Fibroblast of lung (primary cell): ENCODE measurements around the gene COTL1. TPM values are rescaled to one million over a fixed set of nuclear protein-coding genes. Genes with fewer than 3 reads are reported as not detected.

Experiments used
- DNase-seq, 2 donors: peaks; one replicate each; pipeline versions ENCODE4 v3.0.0 to v3.0.0-alpha.2; 2010; ENCODE audit warnings: low read depth in 2 of 2
- H2AFZ ChIP-seq: 2 replicates; pipeline ENCODE4 v1.5.1; 2012; ENCODE audit warnings: low read length, control low read depth, inconsistent platforms
- H3K27ac ChIP-seq: 2 replicates; pipeline ENCODE4 v1.5.1; 2011; ENCODE audit warnings: low read length, control low read depth; ENCODE audit not compliant: insufficient read depth
- H3K27me3 ChIP-seq: 2 replicates; pipeline ENCODE4 v1.5.1; 2011; ENCODE audit warnings: mild to moderate bottlenecking, low read length; ENCODE audit not compliant: control insufficient read depth, insufficient read depth
- H3K36me3 ChIP-seq: 2 replicates; pipeline ENCODE4 v1.5.1; 2011; ENCODE audit warnings: low read length; ENCODE audit not compliant: control insufficient read depth, insufficient read depth
- H3K4me1 ChIP-seq: 2 replicates; pipeline ENCODE4 v1.5.1; 2011; ENCODE audit warnings: low read length; ENCODE audit not compliant: control insufficient read depth, insufficient read depth; ENCODE audit errors: extremely low read depth
- H3K4me2 ChIP-seq: 2 replicates; pipeline ENCODE4 v1.5.1; 2011; ENCODE audit warnings: low read length, control low read depth; ENCODE audit not compliant: insufficient read depth; ENCODE audit errors: extremely low read depth
- H3K4me3 ChIP-seq, 4 experiments: fragments of 200-600 bp in 1 of 4; sonication (generic) in 1 of 4; replicated peaks in 1 of 4; 2 replicates each; pipeline ENCODE4 v1.5.1; 2011 to 2016; ENCODE audit warnings: low read length in 4 of 4, low read depth in 3 of 4, mild to moderate bottlenecking in 3 of 4, control low read depth in 2 of 4, inconsistent platforms in 1 of 4, mixed read lengths in 1 of 4; ENCODE audit not compliant: insufficient read depth in 1 of 4; ENCODE audit errors: control extremely low read depth in 1 of 4
- H3K79me2 ChIP-seq: 2 replicates; pipeline ENCODE4 v1.5.1; 2012; ENCODE audit warnings: mild to moderate bottlenecking, low read length, inconsistent platforms; ENCODE audit not compliant: control insufficient read depth, insufficient read depth
- H3K9ac ChIP-seq: 2 replicates; pipeline ENCODE4 v1.5.1; 2011; ENCODE audit warnings: mild to moderate bottlenecking, low read length, control low read depth; ENCODE audit not compliant: insufficient read depth
- H3K9me3 ChIP-seq: 2 replicates; pipeline ENCODE4 v1.5.1; 2012; ENCODE audit warnings: low read depth, low read length; ENCODE audit not compliant: control insufficient read depth, insufficient read depth
- H4K20me1 ChIP-seq: 2 replicates; pipeline ENCODE4 v1.5.1; 2011; ENCODE audit warnings: low read length; ENCODE audit not compliant: control insufficient read depth, insufficient read depth; ENCODE audit errors: extremely low read depth
- CTCF ChIP-seq, 2 donors: IDR thresholded peaks in 1 of 2; conservative IDR thresholded peaks in 1 of 2; 1 replicate in 1 of 2; 2 replicates in 1 of 2; pipeline ENCODE4 v1.5.1; 2011 to 2012; ENCODE audit warnings: low read length in 2 of 2, control low read depth in 1 of 2, inconsistent platforms in 1 of 2, low read depth in 1 of 2, mild to moderate bottlenecking in 1 of 2
- EZH2 ChIP-seq: IDR thresholded peaks from 2 replicates; pipeline ENCODE4 v1.5.1; 2012; ENCODE audit warnings: low read length, control low read depth, mild to moderate bottlenecking; ENCODE audit errors: missing control alignments
- polyA plus RNA-seq, 2 donors: library from polyadenylated mRNA; depleted of rRNA in 1 of 2; stranded (reverse) in 1 of 2; unstranded in 1 of 2; fragments of >200 nt; gene quantifications; 2 replicates each; pipeline ENCODE4 v1.2.1, GENCODE V29; 2011 to 2012; ENCODE audit warnings: missing spikeins in 1 of 2
- total RNA-seq: library from RNA; depleted of rRNA; stranded (reverse); fragments of >200 nt; gene quantifications from 2 replicates; pipeline ENCODE4 v1.2.1, GENCODE V29; 2014

COTL1 gene
- total and polyA plus RNA-seq, 2 donors (not counting 1 experiment from before 2014, with no cell fraction given), result 103 to 192 TPM

- Histone ChIP-seq H3K27me3 (no peaks in the 10 kb centered on the region), H4K20me1 (no peaks in the 10 kb centered on the region), H2AFZ (no peak overlapping the region), H3K9ac (no peak overlapping the region), H3K27ac (no peak overlapping the region), H3K4me1 (no peaks in the 10 kb centered on the region), H3K36me3 (peaks cover 15% of the 10 kb centered on the region), H3K79me2 (no peaks in the 10 kb centered on the region), H3K9me3 (no peaks in the 10 kb centered on the region), H3K4me2 (no peak overlapping the region), H3K4me3 (no peak overlapping the region)
- no peak for TF ChIP-seq CTCF (conservative IDR thresholded peaks at IDR 0.05 in 1 of 2, IDR thresholded peaks at IDR 0.05 in 1 of 2; ENCODE audit: low read depth in 1 of 2, low read length in 2 of 2)
- TF ChIP-seq EZH2, result no peak
- no peak for DNase-seq
Measured at GRCh38 chr16:84562174-84562815, 55.6 kb downstream of the COTL1 start.

- Histone ChIP-seq H3K79me2 (no peaks in the 10 kb centered on the region), H3K27me3 (no peaks in the 10 kb centered on the region), H3K4me3 (no peak overlapping the region), H3K4me2 (no peak overlapping the region), H3K4me1 (no peaks in the 10 kb centered on the region), H3K9me3 (no peaks in the 10 kb centered on the region), H4K20me1 (no peaks in the 10 kb centered on the region), H3K9ac (no peak overlapping the region), H3K36me3 (peaks cover 14% of the 10 kb centered on the region), H3K27ac (no peak overlapping the region), H2AFZ (no peak overlapping the region)
- no peak for TF ChIP-seq CTCF (conservative IDR thresholded peaks at IDR 0.05 in 1 of 2, IDR thresholded peaks at IDR 0.05 in 1 of 2; ENCODE audit: low read depth in 1 of 2, low read length in 2 of 2)
- no peak for TF ChIP-seq EZH2
- DNase-seq, result no peak
Measured at GRCh38 chr16:84561291-84561690, 56.6 kb downstream of the COTL1 start.

GRCh38 chr16:84560269-84560668 lies 57.6 kb downstream of the COTL1 start:
- Histone ChIP-seq H3K36me3 (peaks cover 8% of the 10 kb centered on the region), H3K9ac (no peak overlapping the region), H3K4me2 (no peak overlapping the region), H3K4me1 (no peaks in the 10 kb centered on the region), H3K27ac (no peak overlapping the region), H4K20me1 (no peaks in the 10 kb centered on the region), H2AFZ (no peak overlapping the region), H3K27me3 (no peaks in the 10 kb centered on the region), H3K79me2 (no peaks in the 10 kb centered on the region), H3K4me3 (no peak overlapping the region), H3K9me3 (no peaks in the 10 kb centered on the region)
- DNase-seq, result no peak
- TF ChIP-seq EZH2 (no peak), CTCF (conservative IDR thresholded peaks at IDR 0.05 in 1 of 2, IDR thresholded peaks at IDR 0.05 in 1 of 2; ENCODE audit: low read depth in 1 of 2, low read length in 2 of 2) (no peak)
